Upper lobe of right lung (tissue), 1 donor: ENCODE measurements around the gene HASPIN. TPM values are rescaled to one million over a fixed set of nuclear protein-coding genes. Genes with fewer than 3 reads are reported as not detected.

Source experiments
- ATAC-seq: fragments of 200-7000 bp; cut with Tn5 transposase; one replicate; pipeline ENCODE4 v1.9.1; 2020; ENCODE audit warnings: mild to moderate bottlenecking, moderate library complexity
- DNase-seq: peaks from one replicate; pipeline ENCODE4 v3.0.0-alpha.2; 2020
- H3K27ac ChIP-seq: fragments of 200-600 bp; one replicate; pipeline ENCODE4 v1.8.0; 2022
- H3K27me3 ChIP-seq: fragments of 200-600 bp; one replicate; pipeline ENCODE4 v1.8.0; 2022; ENCODE audit warnings: mild to moderate bottlenecking
- H3K36me3 ChIP-seq: fragments of 200-600 bp; one replicate; pipeline ENCODE4 v1.8.0; 2022
- H3K4me1 ChIP-seq: fragments of 200-600 bp; one replicate; pipeline ENCODE4 v1.8.0; 2022
- H3K4me3 ChIP-seq: fragments of 200-600 bp; one replicate; pipeline ENCODE4 v1.8.0; 2022; ENCODE audit warnings: mild to moderate bottlenecking
- H3K9me3 ChIP-seq: fragments of 200-600 bp; one replicate; pipeline ENCODE4 v1.8.0; 2022
- intact Hi-C: fragments of 100-400 bp; cut with DNase I; formaldehyde crosslinking; loops from one replicate; pipeline ENCODE4 v1.11.0; 2022
- total RNA-seq: library from RNA; stranded (reverse); fragmentation: NEBNext Ultra II Directional; extraction: Animal tissue kit (Norgen Biotek cat#: 25700); gene quantifications from one replicate; pipeline ENCODE4 v1.2.1, GENCODE V29; 2021
- TF ChIP-seq, protein P1 (sequence below): fragments of 200-600 bp; IDR thresholded peaks from one replicate; pipeline ENCODE4 v1.8.0; 2022; ENCODE audit warnings: antibody characterized with exemption
- donor health status: DM: no; HTN: yes; CAD: no; lungs with severe emphysema.

HASPIN gene
- total RNA-seq, 1 donor from 2014 or later = 0.41 TPM

GRCh38 chr17:3745071-3745470 lies 21.4 kb downstream of the HASPIN start:
- no peak overlapping the region for H3K4me3 ChIP-seq
- no peak overlapping the region for H3K27ac ChIP-seq
- TF ChIP-seq, protein P1, sequence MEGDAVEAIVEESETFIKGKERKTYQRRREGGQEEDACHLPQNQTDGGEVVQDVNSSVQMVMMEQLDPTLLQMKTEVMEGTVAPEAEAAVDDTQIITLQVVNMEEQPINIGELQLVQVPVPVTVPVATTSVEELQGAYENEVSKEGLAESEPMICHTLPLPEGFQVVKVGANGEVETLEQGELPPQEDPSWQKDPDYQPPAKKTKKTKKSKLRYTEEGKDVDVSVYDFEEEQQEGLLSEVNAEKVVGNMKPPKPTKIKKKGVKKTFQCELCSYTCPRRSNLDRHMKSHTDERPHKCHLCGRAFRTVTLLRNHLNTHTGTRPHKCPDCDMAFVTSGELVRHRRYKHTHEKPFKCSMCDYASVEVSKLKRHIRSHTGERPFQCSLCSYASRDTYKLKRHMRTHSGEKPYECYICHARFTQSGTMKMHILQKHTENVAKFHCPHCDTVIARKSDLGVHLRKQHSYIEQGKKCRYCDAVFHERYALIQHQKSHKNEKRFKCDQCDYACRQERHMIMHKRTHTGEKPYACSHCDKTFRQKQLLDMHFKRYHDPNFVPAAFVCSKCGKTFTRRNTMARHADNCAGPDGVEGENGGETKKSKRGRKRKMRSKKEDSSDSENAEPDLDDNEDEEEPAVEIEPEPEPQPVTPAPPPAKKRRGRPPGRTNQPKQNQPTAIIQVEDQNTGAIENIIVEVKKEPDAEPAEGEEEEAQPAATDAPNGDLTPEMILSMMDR = no peak
- intact Hi-C loops = no loop called here
- no peaks in the 10 kb centered on the region for H3K4me1 ChIP-seq
- ATAC-seq = no peak
- H3K9me3 ChIP-seq = no peaks in the 10 kb centered on the region
- DNase-seq = no peak
- H3K27me3 ChIP-seq = no peaks in the 10 kb centered on the region
- H3K36me3 ChIP-seq = no peaks in the 10 kb centered on the region

- H3K4me3 ChIP-seq = no peak overlapping the region
- intact Hi-C loops = no loop called here
- H3K36me3 ChIP-seq = no peaks in the 10 kb centered on the region
- no peak overlapping the region for H3K27ac ChIP-seq
- DNase-seq (no peak), ATAC-seq (no peak)
- no peaks in the 10 kb centered on the region for H3K4me1 ChIP-seq
- H3K27me3 ChIP-seq = no peaks in the 10 kb centered on the region
- H3K9me3 ChIP-seq = no peaks in the 10 kb centered on the region
- TF ChIP-seq, protein P1 = no peak
Measured at GRCh38 chr17:3747805-3748204, 24.1 kb downstream of the HASPIN start.

DNA sequence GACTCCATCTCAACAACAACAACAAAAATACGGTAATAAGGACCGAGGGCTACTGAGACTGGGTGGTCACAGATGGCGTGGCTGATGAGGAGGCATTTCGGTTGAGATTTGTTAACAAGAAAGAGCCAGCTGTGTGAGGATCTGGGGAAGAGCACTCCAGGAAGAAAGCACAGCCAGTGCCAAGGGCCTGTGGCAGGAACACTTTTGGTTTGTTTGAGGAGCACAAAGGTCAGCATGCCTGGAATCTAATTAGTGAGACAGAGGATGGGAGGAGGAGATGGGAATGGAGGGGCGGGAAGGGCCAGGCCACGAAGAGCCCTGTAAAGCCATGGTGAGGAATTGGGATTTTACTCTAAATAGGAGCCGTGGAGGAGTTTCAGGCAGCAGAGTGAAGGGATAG lies 24.9 kb downstream of the HASPIN start:
- no peaks in the 10 kb centered on the region for H3K9me3 ChIP-seq
- no peaks in the 10 kb centered on the region for H3K27me3 ChIP-seq
- intact Hi-C loops = no loop called here
- TF ChIP-seq, protein P1 = no peak
- H3K36me3 ChIP-seq = no peaks in the 10 kb centered on the region
- ATAC-seq (no peak), DNase-seq (no peak)
- no peak overlapping the region for H3K27ac ChIP-seq
- H3K4me1 ChIP-seq = no peaks in the 10 kb centered on the region
- no peak overlapping the region for H3K4me3 ChIP-seq

GRCh38 chr17:3750296-3750695 lies 26.6 kb downstream of the HASPIN start:
- TF ChIP-seq, protein P1 = no peak
- Histone ChIP-seq H3K4me3 (no peak overlapping the region), H3K4me1 (no peaks in the 10 kb centered on the region), H3K9me3 (no peaks in the 10 kb centered on the region), H3K27me3 (no peaks in the 10 kb centered on the region), H3K27ac (no peak overlapping the region), H3K36me3 (no peaks in the 10 kb centered on the region)
- DNase-seq (no peak), ATAC-seq (no peak)
- intact Hi-C loops = no loop called here

- Histone ChIP-seq H3K27me3 (no peaks in the 10 kb centered on the region), H3K9me3 (no peaks in the 10 kb centered on the region), H3K36me3 (no peaks in the 10 kb centered on the region), H3K4me3 (no peak overlapping the region), H3K4me1 (no peaks in the 10 kb centered on the region), H3K27ac (no peak overlapping the region)
- TF ChIP-seq, protein P1 = no peak
- ATAC-seq (no peak), DNase-seq (no peak)
- intact Hi-C loops = no loop called here
Measured at GRCh38 chr17:3750926-3751325, 27.2 kb downstream of the HASPIN start.

DNA sequence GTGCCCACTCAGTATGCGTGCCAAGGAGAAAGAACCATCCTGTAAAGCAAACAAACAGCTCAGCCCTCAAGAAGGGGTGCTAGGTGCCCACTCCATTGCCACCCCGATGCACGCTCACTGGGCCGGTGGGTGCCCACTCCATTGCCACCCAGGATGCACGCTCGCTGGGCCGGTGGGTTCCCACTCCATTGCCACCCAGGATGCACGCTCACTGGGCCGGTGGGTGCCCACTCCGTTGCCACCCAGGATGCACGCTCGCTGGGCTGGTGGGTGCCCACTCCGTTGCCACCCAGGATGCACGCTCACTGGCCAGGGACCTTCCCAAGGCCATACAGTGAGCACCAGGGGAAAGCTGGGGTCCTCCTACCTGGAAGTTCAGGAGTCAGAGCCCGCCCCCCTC lies 28.1 kb downstream of the HASPIN start:
- no peak for DNase-seq
- no peak for ATAC-seq
- Histone ChIP-seq H3K4me3 (no peak overlapping the region), H3K27ac (no peak overlapping the region), H3K27me3 (no peaks in the 10 kb centered on the region), H3K4me1 (no peaks in the 10 kb centered on the region), H3K36me3 (no peaks in the 10 kb centered on the region), H3K9me3 (no peaks in the 10 kb centered on the region)
- intact Hi-C loops = no loop called here
- TF ChIP-seq, protein P1 = no peak
